Hindlimb muscle (tissue), 1 donor: ENCODE measurements around the gene RAD51B. TPM values are rescaled to one million over a fixed set of nuclear protein-coding genes. Genes with fewer than 3 reads are reported as not detected.

Experiments
- DNase-seq: peaks from one replicate; pipeline ENCODE4 v3.0.0-alpha.2; 2013
- polyA plus RNA-seq: library from polyadenylated mRNA; unstranded; fragments of 120-200 nt; gene quantifications from one replicate; pipeline ENCODE4 v1.2.1, GENCODE V29; 2013; ENCODE audit not compliant: insufficient read length

Gene RAD51B
- polyA plus RNA-seq, 1 donor: 10.2 TPM

DNA sequence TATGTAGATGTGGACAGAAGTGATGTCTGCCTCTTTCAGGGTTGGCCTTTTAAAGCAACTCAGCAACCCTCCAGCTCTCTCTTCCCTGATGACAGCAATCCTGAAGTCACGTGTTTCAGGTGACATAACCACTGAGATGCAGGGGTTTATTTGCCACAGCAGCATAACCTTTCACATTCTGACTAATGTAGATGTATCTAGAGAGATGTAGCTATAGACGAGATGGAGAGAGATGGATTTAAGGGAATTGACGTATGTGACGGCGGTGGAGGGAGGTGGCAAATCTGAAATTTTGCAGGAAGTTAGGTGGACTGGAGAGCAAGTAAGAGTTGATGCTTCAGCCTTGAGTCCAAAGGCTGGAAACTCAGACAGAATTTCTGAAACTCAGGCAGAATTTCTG is 847.3 kb downstream of the RAD51B start:
- DNase-seq: no peak

- DNase-seq: no peak
Measured at GRCh38 chr14:68667313-68667791, 847.8 kb downstream of the RAD51B start.

DNA sequence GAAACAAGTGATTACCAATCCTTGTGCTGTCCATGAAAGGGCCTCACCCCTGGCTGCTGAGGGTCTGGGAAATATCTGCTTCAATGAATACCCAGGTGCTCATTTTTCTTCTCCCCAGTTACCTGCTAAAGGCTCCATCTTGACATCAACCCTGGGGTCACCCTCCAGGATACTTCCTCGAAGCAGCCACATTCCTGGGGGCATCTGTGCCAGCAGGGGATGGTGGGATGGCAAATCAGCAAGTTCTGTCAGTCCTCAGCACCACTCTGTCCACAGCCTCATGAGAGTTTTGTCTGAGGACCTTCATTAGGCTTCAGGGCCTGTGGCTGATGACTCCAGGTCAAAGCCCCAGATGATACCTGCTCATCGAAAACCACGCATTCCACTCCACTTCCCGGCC is 848.4 kb downstream of the RAD51B start:
- no peak for DNase-seq

GRCh38 chr14:68668531-68668930 is 849.0 kb downstream of the RAD51B start:
- no peak for DNase-seq

GRCh38 chr14:68669111-68669511 is 849.5 kb downstream of the RAD51B start:
- no peak for DNase-seq

- no peak for DNase-seq
Measured at GRCh38 chr14:68669603-68670358, 850.2 kb downstream of the RAD51B start.

- no peak for DNase-seq
Measured at GRCh38 chr14:68670359-68670715, 850.8 kb downstream of the RAD51B start.

DNA sequence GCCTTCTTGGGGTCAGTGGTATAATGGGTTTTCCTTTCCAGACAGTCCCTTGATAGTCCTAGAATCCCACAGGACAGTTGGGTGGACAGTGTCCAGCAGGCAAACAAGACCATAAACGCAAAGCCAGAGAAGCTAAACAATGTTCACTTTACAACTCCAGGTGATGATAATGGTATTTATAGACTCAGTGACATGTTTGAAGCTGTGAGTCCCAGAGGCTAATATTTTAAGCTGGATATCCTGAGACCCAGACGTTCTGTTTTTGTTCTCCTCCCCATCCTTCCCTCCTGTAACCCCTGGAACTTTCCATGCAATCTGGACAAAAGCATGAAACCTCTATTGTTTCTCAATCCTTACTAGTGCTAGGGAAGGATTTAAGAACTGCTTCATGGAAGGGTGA is 852.3 kb downstream of the RAD51B start:
- DNase-seq: no peak

GRCh38 chr14:68672609-68673285 is 853.2 kb downstream of the RAD51B start:
- no peak for DNase-seq

GRCh38 chr14:68673464-68673863 is 853.9 kb downstream of the RAD51B start:
- DNase-seq: no peak

GRCh38 chr14:68674538-68675232 is 855.1 kb downstream of the RAD51B start:
- no peak for DNase-seq

DNA sequence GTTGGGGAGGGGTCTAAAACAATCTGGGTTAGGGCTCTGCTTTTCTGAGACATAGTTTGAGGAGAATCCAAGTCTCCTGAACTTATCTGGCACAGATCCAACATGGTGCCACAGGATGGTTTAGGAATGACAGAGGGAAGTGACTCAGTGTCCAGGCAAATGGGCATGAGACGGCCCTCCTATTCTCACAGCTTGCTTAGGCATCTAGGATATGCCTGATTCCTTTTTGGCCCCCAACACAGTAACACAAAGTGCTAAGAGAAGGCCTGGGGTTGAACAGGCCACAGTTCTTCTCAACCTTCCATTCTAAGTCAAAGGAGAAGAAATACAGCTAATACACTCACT is 855.6 kb downstream of the RAD51B start:
- DNase-seq: no peak

GRCh38 chr14:68676511-68676943 is 856.9 kb downstream of the RAD51B start:
- no peak for DNase-seq

DNA sequence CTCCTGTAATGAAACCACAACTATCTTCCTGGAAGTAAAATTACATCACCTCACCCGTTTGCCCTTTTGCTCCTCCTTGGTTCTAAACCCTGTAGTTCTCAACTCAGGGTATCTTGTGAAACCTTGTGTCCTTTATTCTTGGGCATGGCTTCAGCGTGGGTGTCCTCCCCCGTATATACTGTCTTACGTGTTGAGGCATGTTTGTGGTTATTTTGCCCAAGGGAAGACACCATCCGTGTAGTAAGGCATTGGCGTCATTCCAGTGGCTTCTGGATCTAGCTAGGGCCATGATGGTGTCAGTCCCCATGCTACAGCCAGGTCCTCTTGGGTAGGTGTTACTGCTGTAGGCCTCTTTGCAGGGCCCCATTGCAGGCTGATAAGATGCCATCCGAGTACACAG is 857.9 kb downstream of the RAD51B start:
- no peak for DNase-seq

- DNase-seq: no peak
Measured at GRCh38 chr14:68677901-68678300, 858.3 kb downstream of the RAD51B start.

DNA sequence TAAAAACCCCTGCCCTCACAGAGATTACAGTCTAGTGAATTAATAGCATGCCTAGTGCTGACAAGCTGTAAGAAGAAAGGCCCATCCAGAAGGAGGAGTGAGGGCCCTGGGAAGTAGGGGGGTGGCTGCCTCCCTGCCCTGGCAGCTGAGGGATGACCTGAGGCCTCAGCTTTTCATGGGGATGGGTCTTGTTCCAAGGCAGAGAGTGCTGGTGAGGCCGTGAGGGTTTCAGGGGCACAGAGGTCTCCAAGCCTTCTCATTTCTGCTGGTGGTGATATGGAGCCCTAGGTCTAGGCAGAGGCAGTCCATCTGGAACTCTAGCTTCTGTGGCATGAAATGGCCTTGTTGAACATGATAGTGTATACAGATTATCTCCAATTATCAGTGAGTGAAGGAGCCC is 858.9 kb downstream of the RAD51B start:
- DNase-seq: no peak

DNA sequence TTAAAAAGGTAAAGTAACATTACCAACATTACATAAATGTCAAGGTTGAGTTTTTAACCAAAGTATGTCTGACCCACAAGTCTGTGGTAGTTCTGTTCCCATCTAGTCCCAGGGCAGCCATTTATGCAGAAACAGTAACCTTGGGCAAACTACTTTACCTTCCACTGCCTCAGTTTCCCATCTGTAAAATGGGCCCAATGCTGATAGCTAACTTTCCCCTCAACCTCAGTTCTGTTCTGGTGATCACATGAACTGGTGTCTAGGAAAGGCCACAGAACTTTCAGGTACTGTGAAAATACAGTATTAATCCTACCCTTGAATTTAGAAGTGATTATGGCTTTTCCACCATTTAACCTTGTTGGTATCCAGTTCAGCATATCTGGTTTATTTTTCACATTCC is 859.7 kb downstream of the RAD51B start:
- no peak for DNase-seq

- no peak for DNase-seq
Measured at GRCh38 chr14:68679746-68680467, 860.3 kb downstream of the RAD51B start.

DNA sequence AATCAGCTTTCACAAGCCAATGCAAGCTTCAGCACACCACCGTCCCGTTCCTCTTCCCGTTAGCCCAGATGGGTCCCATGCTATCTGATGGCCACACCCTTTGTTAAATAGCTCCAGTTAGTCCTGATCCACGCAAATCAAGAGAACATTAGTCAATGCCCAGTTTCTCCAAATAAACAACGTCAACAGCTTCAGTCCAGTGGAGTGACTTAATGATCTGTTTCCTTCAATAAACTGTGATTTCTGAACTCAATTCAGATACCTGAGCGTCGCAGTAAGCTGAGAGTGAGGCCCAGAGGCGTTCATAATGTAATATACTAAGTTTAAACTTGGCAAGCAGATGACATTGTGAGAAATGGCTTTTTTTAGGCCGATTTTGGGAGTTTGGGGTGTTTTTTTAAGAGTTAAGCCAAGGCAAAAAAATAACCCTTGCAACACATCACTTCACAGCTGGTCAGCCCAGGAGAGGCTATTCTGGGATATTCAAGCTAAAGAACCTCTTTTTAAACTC is 861.0 kb downstream of the RAD51B start:
- no peak for DNase-seq

DNA sequence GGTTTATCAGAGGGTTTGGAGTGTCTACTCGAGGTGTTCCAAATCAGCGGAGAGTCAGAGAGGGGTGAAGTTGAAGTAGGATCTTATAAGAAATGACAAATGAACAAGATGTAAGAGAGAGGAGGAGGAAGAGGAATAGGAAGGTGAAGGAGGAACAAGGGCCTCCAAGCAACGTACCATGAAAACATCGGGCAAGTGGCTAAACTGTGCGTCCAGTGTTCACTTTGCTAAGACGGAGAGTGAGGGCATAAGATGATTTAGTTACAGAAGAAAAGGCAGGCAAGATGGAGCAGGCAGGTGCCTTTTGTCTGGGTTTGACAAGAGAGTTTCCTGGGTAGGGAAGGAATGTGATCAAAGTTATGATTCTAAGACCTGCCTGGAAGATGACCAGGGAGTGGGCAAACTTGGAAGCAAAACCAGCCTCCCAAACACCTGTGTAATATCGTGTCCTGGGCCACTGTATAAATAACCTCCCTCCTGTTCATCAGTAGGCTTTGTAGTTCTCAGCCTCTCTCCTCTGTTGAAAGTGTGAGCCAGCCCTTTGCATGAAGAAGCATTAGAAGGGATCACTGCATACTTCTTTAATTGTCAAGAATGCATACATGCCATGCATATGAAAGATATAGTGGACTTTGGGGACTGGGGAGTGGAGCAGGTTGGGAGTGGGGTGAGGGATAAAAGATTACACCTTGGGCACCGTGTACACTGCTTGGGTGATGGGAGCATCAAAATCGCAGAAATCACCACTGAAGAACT is 861.9 kb downstream of the RAD51B start:
- no peak for DNase-seq

DNA sequence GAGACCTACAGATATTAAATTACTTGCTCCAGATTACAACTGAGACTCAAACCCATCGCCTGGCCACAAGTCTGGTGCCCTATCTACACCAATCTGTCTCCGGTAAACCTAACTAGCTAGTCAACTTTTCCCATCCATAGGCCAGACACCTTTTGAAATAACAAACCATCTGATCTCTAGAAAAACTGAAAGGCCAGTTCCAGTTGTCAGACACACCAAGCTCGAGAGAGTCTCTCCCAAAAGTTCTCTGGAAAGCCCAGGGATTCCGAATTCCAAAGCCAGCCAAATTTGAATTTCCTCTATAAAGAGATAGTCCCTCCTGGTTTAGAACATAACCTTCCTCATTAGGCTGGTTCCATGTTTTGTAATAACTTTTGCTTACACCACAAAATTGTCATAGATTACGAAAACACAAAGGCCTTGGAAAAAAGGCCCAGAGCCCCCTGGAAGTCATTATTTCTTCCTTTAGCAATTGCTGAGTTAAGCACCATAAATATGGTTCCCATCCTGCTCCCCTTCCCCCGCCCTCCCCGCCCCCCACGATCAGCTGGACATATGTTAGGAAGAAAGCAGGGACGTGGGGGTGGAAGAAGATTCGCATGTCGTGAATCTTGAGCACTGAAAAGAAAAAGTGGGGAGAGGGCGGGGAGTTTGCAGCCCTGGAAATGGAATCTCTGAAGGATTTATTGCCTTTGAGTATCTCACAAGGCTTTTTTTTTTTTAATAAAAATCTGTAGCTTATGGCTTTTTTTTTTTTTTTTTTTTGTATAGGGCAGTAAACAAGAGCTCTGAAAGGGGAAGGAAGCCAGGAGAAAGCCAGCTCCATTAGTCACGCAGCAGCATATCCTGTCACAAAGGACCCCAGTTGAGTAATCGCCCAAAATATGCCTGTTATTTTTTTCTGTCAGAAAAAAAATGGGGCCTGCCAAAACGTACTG is 862.9 kb downstream of the RAD51B start:
- DNase-seq: peak; percentile 74
